Measurements from ENCODE around the gene DCP1A. TPM values are rescaled to one million over a fixed set of nuclear protein-coding genes. Genes with fewer than 3 reads are reported as not detected.
"Not testable (repeated sequence)": the region's sequence is repeated elsewhere in the genome, so short reads cannot be mapped to it uniquely, and the experiment has no call there.

Gene DCP1A
- total and polyA plus RNA-seq, 9 of the 15 experiments (the other 6 are each of a cell fraction or from before 2014, with no cell fraction given) = 6.6 to 33.7 (median 13.3) TPM

DNA sequence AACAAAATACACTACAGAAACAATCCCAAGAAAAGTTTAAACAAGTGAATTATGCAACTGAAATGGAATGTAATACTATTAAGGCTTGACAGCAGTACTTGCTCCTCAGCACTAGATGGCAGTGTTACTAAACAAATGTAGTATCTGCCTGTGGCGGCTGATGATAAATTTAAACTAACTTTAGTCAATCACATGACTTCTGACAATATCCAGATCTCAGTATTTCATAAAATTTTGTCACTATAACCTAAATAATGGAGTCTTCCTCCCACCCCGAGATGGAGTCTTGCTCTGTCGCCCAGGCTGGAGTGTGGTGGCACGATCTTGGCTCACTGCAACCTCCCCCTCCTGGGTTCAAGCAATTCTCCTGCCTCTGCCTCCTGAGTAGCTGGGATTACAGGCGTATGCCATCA lies 47.7 kb downstream of the DCP1A start (continued):
- TF ChIP-seq, protein P1, sequence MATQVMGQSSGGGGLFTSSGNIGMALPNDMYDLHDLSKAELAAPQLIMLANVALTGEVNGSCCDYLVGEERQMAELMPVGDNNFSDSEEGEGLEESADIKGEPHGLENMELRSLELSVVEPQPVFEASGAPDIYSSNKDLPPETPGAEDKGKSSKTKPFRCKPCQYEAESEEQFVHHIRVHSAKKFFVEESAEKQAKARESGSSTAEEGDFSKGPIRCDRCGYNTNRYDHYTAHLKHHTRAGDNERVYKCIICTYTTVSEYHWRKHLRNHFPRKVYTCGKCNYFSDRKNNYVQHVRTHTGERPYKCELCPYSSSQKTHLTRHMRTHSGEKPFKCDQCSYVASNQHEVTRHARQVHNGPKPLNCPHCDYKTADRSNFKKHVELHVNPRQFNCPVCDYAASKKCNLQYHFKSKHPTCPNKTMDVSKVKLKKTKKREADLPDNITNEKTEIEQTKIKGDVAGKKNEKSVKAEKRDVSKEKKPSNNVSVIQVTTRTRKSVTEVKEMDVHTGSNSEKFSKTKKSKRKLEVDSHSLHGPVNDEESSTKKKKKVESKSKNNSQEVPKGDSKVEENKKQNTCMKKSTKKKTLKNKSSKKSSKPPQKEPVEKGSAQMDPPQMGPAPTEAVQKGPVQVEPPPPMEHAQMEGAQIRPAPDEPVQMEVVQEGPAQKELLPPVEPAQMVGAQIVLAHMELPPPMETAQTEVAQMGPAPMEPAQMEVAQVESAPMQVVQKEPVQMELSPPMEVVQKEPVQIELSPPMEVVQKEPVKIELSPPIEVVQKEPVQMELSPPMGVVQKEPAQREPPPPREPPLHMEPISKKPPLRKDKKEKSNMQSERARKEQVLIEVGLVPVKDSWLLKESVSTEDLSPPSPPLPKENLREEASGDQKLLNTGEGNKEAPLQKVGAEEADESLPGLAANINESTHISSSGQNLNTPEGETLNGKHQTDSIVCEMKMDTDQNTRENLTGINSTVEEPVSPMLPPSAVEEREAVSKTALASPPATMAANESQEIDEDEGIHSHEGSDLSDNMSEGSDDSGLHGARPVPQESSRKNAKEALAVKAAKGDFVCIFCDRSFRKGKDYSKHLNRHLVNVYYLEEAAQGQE (IDR thresholded peaks at IDR 0.05; ENCODE audit: borderline replicate concordance) = peak; percentile 65; the same call in 1 of the 2 replicates
- TF ChIP-seq, protein P1 (CRISPR knock-in tag; IDR thresholded peaks at IDR 0.05; ENCODE audit: low read depth) = not testable (repeated sequence)
- TF ChIP-seq TOE1 (IDR thresholded peaks at IDR 0.05; ENCODE audit: borderline replicate concordance) = peak; percentile 76; the same call in 1 of the 2 replicates
- TF ChIP-seq TOE1 (CRISPR knock-in tag; IDR thresholded peaks at IDR 0.05; ENCODE audit: borderline replicate concordance, low read depth) = not testable (repeated sequence)
- peak; percentile 74 to 79 for TF ChIP-seq RAD21 (CRISPR knock-in tag; conservative IDR thresholded peaks at IDR 0.05 in 1 of 2, IDR thresholded peaks at IDR 0.05 in 1 of 2)

Measured in K562 (cell line).